Osteoblast (primary cell): ENCODE data around the gene EMC8. TPM values are rescaled to one million over a fixed set of nuclear protein-coding genes. Genes with fewer than 3 reads are reported as not detected.

ENCODE experiments used
- DNase-seq: peaks from one replicate; pipeline ENCODE4 v3.0.0; 2011; ENCODE audit warnings: low spot score, mixed read lengths; ENCODE audit not compliant: insufficient read length; ENCODE audit errors: missing footprints
- H2AFZ ChIP-seq: 2 replicates; pipeline ENCODE4 v1.6.0; 2011; ENCODE audit warnings: mild to moderate bottlenecking, low read length
- H3K27ac ChIP-seq: 2 replicates; pipeline ENCODE4 v1.5.1; 2011; ENCODE audit warnings: mild to moderate bottlenecking, low read depth, low read length, moderate library complexity
- H3K27me3 ChIP-seq: 2 replicates; pipeline ENCODE4 v1.6.0; 2012; ENCODE audit warnings: mild to moderate bottlenecking, control low read depth, inconsistent platforms, low read length, moderate library complexity; ENCODE audit not compliant: insufficient read depth
- H3K36me3 ChIP-seq: 2 replicates; pipeline ENCODE4 v1.5.1; 2011; ENCODE audit warnings: mild to moderate bottlenecking, low read length, control low read depth, moderate library complexity; ENCODE audit not compliant: insufficient read depth
- H3K4me1 ChIP-seq: 2 replicates; pipeline ENCODE4 v1.5.1; 2011; ENCODE audit warnings: mild to moderate bottlenecking, low read length, control low read depth, moderate library complexity; ENCODE audit not compliant: insufficient read depth
- H3K4me2 ChIP-seq: 2 replicates; pipeline ENCODE4 v1.6.0; 2011; ENCODE audit warnings: mild to moderate bottlenecking, low read length; ENCODE audit not compliant: insufficient read depth
- H3K4me3 ChIP-seq: fragments of 200-600 bp; sonication (generic); 3 replicates; pipeline ENCODE4 v1.5.1; 2012; ENCODE audit warnings: mild to moderate bottlenecking, low read length, inconsistent platforms; ENCODE audit not compliant: insufficient read depth
- H3K79me2 ChIP-seq: 2 replicates; pipeline ENCODE4 v1.6.0; 2012; ENCODE audit warnings: mild to moderate bottlenecking, low read length, control low read depth, inconsistent platforms; ENCODE audit not compliant: insufficient read depth
- H3K9me3 ChIP-seq: 2 replicates; pipeline ENCODE4 v1.5.1; 2011; ENCODE audit warnings: low read depth, low read length, control low read depth
- H4K20me1 ChIP-seq: 2 replicates; pipeline ENCODE4 v1.6.0; 2012; ENCODE audit warnings: mild to moderate bottlenecking, low read length, control low read depth; ENCODE audit not compliant: insufficient read depth
- CTCF ChIP-seq: IDR thresholded peaks from 2 replicates; pipeline ENCODE4 v1.5.1; 2011; ENCODE audit warnings: mild to moderate bottlenecking, low read depth, low read length, moderate library complexity; ENCODE audit errors: extremely low read depth
- total RNA-seq: library from RNA; depleted of rRNA; stranded (reverse); fragments of >200 nt; gene quantifications from 2 replicates; pipeline ENCODE4 v1.2.3, GENCODE V29; 2012

Gene EMC8
- total RNA-seq, 1 donor, result 28.6 TPM

- Histone ChIP-seq H3K27me3 (no peaks in the 10 kb centered on the region), H3K4me3 (no peak overlapping the region), H3K79me2 (peaks cover 98% of the 10 kb centered on the region), H3K36me3 (peaks cover 32% of the 10 kb centered on the region), H4K20me1 (peaks cover 66% of the 10 kb centered on the region), H3K4me2 (no peak overlapping the region), H3K27ac (no peak overlapping the region), H3K4me1 (no peaks in the 10 kb centered on the region), H3K9me3 (no peaks in the 10 kb centered on the region), H2AFZ (no peak overlapping the region)
- DNase-seq, result no peak
- no peak for TF ChIP-seq CTCF
Observed at GRCh38 chr16:85794696-85795095, 4.6 kb downstream of the EMC8 start.

GRCh38 chr16:85793662-85794298 is 5.6 kb downstream of the EMC8 start:
- Histone ChIP-seq H3K4me1 (no peaks in the 10 kb centered on the region), H3K9me3 (no peaks in the 10 kb centered on the region), H3K36me3 (peaks cover 36% of the 10 kb centered on the region), H3K4me3 (no peak overlapping the region), H3K79me2 (peaks cover 96% of the 10 kb centered on the region), H3K27me3 (no peaks in the 10 kb centered on the region), H3K4me2 (no peak overlapping the region), H2AFZ (no peak overlapping the region), H3K27ac (no peak overlapping the region), H4K20me1 (peaks cover 63% of the 10 kb centered on the region)
- no peak for TF ChIP-seq CTCF
- DNase-seq, result no peak

- no peaks in the 10 kb centered on the region for H3K4me1 ChIP-seq
- peaks cover 56% of the 10 kb centered on the region for H4K20me1 ChIP-seq
- H3K36me3 ChIP-seq, result peaks cover 48% of the 10 kb centered on the region
- DNase-seq, result no peak
- H3K4me2 ChIP-seq, result no peak overlapping the region
- H2AFZ ChIP-seq, result no peak overlapping the region
- no peak for TF ChIP-seq CTCF
- no peaks in the 10 kb centered on the region for H3K9me3 ChIP-seq
- H3K27me3 ChIP-seq, result no peaks in the 10 kb centered on the region
- H3K4me3 ChIP-seq, result no peak overlapping the region
- peaks cover 86% of the 10 kb centered on the region for H3K79me2 ChIP-seq
- no peak overlapping the region for H3K27ac ChIP-seq
Observed at GRCh38 chr16:85789773-85790172, 9.6 kb downstream of the EMC8 start.

GRCh38 chr16:85788819-85789218 is 10.5 kb downstream of the EMC8 start:
- Histone ChIP-seq H3K27me3 (no peaks in the 10 kb centered on the region), H3K27ac (no peak overlapping the region), H4K20me1 (peaks cover 47% of the 10 kb centered on the region), H3K36me3 (peaks cover 46% of the 10 kb centered on the region), H3K4me2 (no peak overlapping the region), H2AFZ (no peak overlapping the region), H3K9me3 (no peaks in the 10 kb centered on the region), H3K79me2 (peaks cover 82% of the 10 kb centered on the region), H3K4me1 (no peaks in the 10 kb centered on the region), H3K4me3 (no peak overlapping the region)
- DNase-seq, result no peak
- TF ChIP-seq CTCF, result no peak
